SK-N-SH treated with all-trans-retinoic acid at 6 μM for 48 hours (cell line): Measurements from ENCODE around the gene SMTN.

ENCODE experiments used
- ARNTL ChIP-seq: fragments of 450-650 bp; formaldehyde crosslinking; IDR thresholded peaks from 2 replicates; pipeline ENCODE4 v1.5.0; 2020; ENCODE audit warnings: low read depth, mild to moderate bottlenecking, moderate library complexity, borderline replicate concordance
- BACH2 ChIP-seq: fragments of 250-450 bp; sonication (Bioruptor Pico); IDR thresholded peaks from 2 replicates; pipeline ENCODE4 v1.9.0; 2021; ENCODE audit warnings: mild to moderate bottlenecking, borderline replicate concordance
- ESRRG ChIP-seq: fragments of 250-450 bp; sonication (Bioruptor Pico); IDR thresholded peaks from 2 replicates; pipeline ENCODE4 v1.6.1; 2021; ENCODE audit warnings: mild to moderate bottlenecking
- GLIS3 ChIP-seq: fragments of 250-450 bp; sonication (Bioruptor Pico); IDR thresholded peaks from 2 replicates; pipeline ENCODE4 v1.5.0; 2020; ENCODE audit warnings: mild to moderate bottlenecking, moderate library complexity
- OSR1 ChIP-seq: fragments of 250-450 bp; sonication (Bioruptor Pico); IDR thresholded peaks from 2 replicates; pipeline ENCODE4 v1.8.0; 2022; ENCODE audit warnings: moderate library complexity, mild to moderate bottlenecking, inconsistent platforms
- ZFP3 ChIP-seq: fragments of 250-450 bp; sonication (Bioruptor Pico); IDR thresholded peaks from 2 replicates; pipeline ENCODE4 v1.5.0; 2020; ENCODE audit warnings: mild to moderate bottlenecking, moderate library complexity
- ZFP30 ChIP-seq: fragments of 450-650 bp; formaldehyde crosslinking; IDR thresholded peaks from 2 replicates; pipeline ENCODE4 v1.5.0; 2022; ENCODE audit warnings: mild to moderate bottlenecking, moderate library complexity
- ZNF565 ChIP-seq: fragments of 450-650 bp; formaldehyde crosslinking; conservative IDR thresholded peaks from 2 replicates; pipeline ENCODE4 v1.5.0; 2020; ENCODE audit warnings: low read depth, mild to moderate bottlenecking, moderate library complexity
- ZNF70 ChIP-seq: fragments of 450-650 bp; formaldehyde crosslinking; IDR thresholded peaks from 2 replicates; pipeline ENCODE4 v1.5.0; 2020; ENCODE audit warnings: mild to moderate bottlenecking, moderate library complexity
- TF ChIP-seq, protein P1 (sequence below): fragments of 250-450 bp; sonication (Bioruptor Pico); IDR thresholded peaks from 2 replicates; pipeline ENCODE4 v1.5.0; 2020; ENCODE audit warnings: mild to moderate bottlenecking, moderate library complexity
- TF ChIP-seq, protein P2 (sequence below): fragments of 250-450 bp; sonication (Bioruptor Pico); IDR thresholded peaks from 2 replicates; pipeline ENCODE4 v1.5.1; 2020; ENCODE audit warnings: low read depth, mild to moderate bottlenecking, moderate library complexity
- TF ChIP-seq, protein P3 (sequence below): fragments of 250-450 bp; sonication (Bioruptor Pico); IDR thresholded peaks from 2 replicates; pipeline ENCODE4 v1.5.1; 2021; ENCODE audit warnings: mild to moderate bottlenecking, moderate library complexity
- TF ChIP-seq, protein P4 (sequence below): fragments of 250-450 bp; sonication (Bioruptor Pico); IDR thresholded peaks from 2 replicates; pipeline ENCODE4 v1.8.0; 2020; ENCODE audit warnings: mild to moderate bottlenecking, moderate library complexity, borderline replicate concordance

DNA sequence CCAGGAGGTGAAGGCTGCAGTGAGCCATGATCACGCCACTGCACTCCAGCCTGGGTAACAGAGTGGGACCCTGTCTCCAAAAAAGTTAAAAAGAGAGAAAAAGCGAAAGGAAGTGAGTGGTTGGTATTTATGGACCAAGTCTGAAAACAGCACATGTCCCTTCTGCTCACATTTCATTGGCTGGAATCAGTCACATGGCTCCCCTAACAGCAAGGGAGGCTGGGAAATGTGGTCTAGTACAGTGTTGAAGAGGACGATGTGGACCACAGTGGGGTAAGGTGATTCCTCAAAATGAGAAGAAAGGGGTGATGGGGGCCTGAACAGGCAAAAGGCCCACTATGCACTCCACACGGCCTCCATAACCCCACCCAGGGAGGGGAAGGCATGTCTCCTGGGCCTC, 32.5 kb upstream of the SMTN start:
- TF ChIP-seq, protein P1, sequence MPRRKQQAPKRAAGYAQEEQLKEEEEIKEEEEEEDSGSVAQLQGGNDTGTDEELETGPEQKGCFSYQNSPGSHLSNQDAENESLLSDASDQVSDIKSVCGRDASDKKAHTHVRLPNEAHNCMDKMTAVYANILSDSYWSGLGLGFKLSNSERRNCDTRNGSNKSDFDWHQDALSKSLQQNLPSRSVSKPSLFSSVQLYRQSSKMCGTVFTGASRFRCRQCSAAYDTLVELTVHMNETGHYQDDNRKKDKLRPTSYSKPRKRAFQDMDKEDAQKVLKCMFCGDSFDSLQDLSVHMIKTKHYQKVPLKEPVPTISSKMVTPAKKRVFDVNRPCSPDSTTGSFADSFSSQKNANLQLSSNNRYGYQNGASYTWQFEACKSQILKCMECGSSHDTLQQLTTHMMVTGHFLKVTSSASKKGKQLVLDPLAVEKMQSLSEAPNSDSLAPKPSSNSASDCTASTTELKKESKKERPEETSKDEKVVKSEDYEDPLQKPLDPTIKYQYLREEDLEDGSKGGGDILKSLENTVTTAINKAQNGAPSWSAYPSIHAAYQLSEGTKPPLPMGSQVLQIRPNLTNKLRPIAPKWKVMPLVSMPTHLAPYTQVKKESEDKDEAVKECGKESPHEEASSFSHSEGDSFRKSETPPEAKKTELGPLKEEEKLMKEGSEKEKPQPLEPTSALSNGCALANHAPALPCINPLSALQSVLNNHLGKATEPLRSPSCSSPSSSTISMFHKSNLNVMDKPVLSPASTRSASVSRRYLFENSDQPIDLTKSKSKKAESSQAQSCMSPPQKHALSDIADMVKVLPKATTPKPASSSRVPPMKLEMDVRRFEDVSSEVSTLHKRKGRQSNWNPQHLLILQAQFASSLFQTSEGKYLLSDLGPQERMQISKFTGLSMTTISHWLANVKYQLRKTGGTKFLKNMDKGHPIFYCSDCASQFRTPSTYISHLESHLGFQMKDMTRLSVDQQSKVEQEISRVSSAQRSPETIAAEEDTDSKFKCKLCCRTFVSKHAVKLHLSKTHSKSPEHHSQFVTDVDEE (CRISPR knock-in tag): no peak
- TF ChIP-seq ZFP30 (CRISPR knock-in tag) (no peak), BACH2 (CRISPR knock-in tag) (no peak), ESRRG (CRISPR knock-in tag) (no peak), ARNTL (no peak), ZNF70 (CRISPR knock-in tag) (no peak), OSR1 (CRISPR knock-in tag) (no peak), ZFP3 (CRISPR knock-in tag) (no peak), ZNF565 (CRISPR knock-in tag) (no peak), GLIS3 (no peak)
- TF ChIP-seq, protein P2, sequence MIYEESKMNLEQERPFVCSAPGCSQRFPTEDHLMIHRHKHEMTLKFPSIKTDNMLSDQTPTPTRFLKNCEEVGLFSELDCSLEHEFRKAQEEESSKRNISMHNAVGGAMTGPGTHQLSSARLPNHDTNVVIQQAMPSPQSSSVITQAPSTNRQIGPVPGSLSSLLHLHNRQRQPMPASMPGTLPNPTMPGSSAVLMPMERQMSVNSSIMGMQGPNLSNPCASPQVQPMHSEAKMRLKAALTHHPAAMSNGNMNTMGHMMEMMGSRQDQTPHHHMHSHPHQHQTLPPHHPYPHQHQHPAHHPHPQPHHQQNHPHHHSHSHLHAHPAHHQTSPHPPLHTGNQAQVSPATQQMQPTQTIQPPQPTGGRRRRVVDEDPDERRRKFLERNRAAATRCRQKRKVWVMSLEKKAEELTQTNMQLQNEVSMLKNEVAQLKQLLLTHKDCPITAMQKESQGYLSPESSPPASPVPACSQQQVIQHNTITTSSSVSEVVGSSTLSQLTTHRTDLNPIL: no peak
- TF ChIP-seq, protein P3, sequence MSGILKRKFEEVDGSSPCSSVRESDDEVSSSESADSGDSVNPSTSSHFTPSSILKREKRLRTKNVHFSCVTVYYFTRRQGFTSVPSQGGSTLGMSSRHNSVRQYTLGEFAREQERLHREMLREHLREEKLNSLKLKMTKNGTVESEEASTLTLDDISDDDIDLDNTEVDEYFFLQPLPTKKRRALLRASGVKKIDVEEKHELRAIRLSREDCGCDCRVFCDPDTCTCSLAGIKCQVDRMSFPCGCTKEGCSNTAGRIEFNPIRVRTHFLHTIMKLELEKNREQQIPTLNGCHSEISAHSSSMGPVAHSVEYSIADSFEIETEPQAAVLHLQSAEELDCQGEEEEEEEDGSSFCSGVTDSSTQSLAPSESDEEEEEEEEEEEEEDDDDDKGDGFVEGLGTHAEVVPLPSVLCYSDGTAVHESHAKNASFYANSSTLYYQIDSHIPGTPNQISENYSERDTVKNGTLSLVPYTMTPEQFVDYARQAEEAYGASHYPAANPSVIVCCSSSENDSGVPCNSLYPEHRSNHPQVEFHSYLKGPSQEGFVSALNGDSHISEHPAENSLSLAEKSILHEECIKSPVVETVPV (CRISPR knock-in tag): no peak
- TF ChIP-seq, protein P4, sequence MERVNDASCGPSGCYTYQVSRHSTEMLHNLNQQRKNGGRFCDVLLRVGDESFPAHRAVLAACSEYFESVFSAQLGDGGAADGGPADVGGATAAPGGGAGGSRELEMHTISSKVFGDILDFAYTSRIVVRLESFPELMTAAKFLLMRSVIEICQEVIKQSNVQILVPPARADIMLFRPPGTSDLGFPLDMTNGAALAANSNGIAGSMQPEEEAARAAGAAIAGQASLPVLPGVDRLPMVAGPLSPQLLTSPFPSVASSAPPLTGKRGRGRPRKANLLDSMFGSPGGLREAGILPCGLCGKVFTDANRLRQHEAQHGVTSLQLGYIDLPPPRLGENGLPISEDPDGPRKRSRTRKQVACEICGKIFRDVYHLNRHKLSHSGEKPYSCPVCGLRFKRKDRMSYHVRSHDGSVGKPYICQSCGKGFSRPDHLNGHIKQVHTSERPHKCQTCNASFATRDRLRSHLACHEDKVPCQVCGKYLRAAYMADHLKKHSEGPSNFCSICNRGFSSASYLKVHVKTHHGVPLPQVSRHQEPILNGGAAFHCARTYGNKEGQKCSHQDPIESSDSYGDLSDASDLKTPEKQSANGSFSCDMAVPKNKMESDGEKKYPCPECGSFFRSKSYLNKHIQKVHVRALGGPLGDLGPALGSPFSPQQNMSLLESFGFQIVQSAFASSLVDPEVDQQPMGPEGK (CRISPR knock-in tag): no peak
